H9 (cell line): ENCODE results near the gene ATG5. TPM values are rescaled to one million over a fixed set of nuclear protein-coding genes. Genes with fewer than 3 reads are reported as not detected.

Experiments used
- DNase-seq: peaks from one replicate; pipeline ENCODE4 v3.0.0-alpha.2; 2017
- H2AFZ ChIP-seq: one replicate; pipeline ENCODE4 v1.6.1; 2013; ENCODE audit warnings: mild to moderate bottlenecking, low read length, control low read depth, moderate library complexity
- H2AK5ac ChIP-seq: 2 replicates; pipeline ENCODE4 v1.6.1; 2013; ENCODE audit warnings: low read length, control low read depth, mixed read lengths; ENCODE audit not compliant: insufficient read length
- H2BK120ac ChIP-seq: one replicate; pipeline ENCODE4 v1.6.1; 2013; ENCODE audit warnings: low read depth, mild to moderate bottlenecking, low read length, control low read depth, inconsistent platforms; ENCODE audit not compliant: poor library complexity, severe bottlenecking
- H2BK12ac ChIP-seq: 2 replicates; pipeline ENCODE4 v1.6.1; 2013; ENCODE audit warnings: low read length, control low read depth, mixed read lengths, low read depth; ENCODE audit not compliant: insufficient read length
- H2BK15ac ChIP-seq: 2 replicates; pipeline ENCODE4 v1.6.1; 2013; ENCODE audit warnings: low read depth, low read length, control low read depth
- H2BK20ac ChIP-seq: one replicate; pipeline ENCODE4 v1.6.1; 2013; ENCODE audit warnings: low read depth, mild to moderate bottlenecking, low read length, control low read depth, inconsistent platforms; ENCODE audit not compliant: poor library complexity, severe bottlenecking
- H2BK5ac ChIP-seq: 2 replicates; pipeline ENCODE4 v1.6.1; 2013; ENCODE audit warnings: low read length, control low read depth, mixed read lengths; ENCODE audit not compliant: insufficient read length
- H3K14ac ChIP-seq: 2 replicates; pipeline ENCODE4 v1.6.1; 2013; ENCODE audit warnings: low read length, control low read depth; ENCODE audit not compliant: insufficient read depth
- H3K18ac ChIP-seq: 2 replicates; pipeline ENCODE4 v1.6.1; 2013; ENCODE audit warnings: low read depth, mild to moderate bottlenecking, mixed read lengths, low read length, control low read depth; ENCODE audit not compliant: insufficient read length
- H3K23ac ChIP-seq: 2 replicates; pipeline ENCODE4 v1.6.1; 2013; ENCODE audit warnings: low read length, control low read depth, mixed read lengths, low read depth; ENCODE audit not compliant: insufficient read length
- H3K23me2 ChIP-seq: 2 replicates; pipeline ENCODE4 v1.6.1; 2013; ENCODE audit warnings: low read depth, mild to moderate bottlenecking, mixed read lengths, low read length, control low read depth; ENCODE audit not compliant: insufficient read length, poor library complexity, severe bottlenecking
- H3K27ac ChIP-seq: 2 replicates; pipeline ENCODE4 v1.5.1; 2013; ENCODE audit warnings: low read length, control low read depth, mixed read lengths, low read depth; ENCODE audit not compliant: insufficient read length
- H3K27me3 ChIP-seq: 2 replicates; pipeline ENCODE4 v1.6.1; 2013; ENCODE audit warnings: low read length, control low read depth, inconsistent platforms; ENCODE audit not compliant: insufficient read depth
- H3K4ac ChIP-seq: 2 replicates; pipeline ENCODE4 v1.6.1; 2013; ENCODE audit warnings: low read depth, mild to moderate bottlenecking, control low read depth, inconsistent platforms, low read length, moderate library complexity
- H3K4me1 ChIP-seq: 2 replicates; pipeline ENCODE4 v1.6.1; 2013; ENCODE audit warnings: low read length, control low read depth, inconsistent platforms; ENCODE audit not compliant: insufficient read depth
- H3K4me2 ChIP-seq: 2 replicates; pipeline ENCODE4 v1.6.1; 2013; ENCODE audit warnings: low read length, control low read depth, mixed read lengths; ENCODE audit not compliant: insufficient read length, insufficient read depth
- H3K56ac ChIP-seq: 2 replicates; pipeline ENCODE4 v1.6.1; 2013; ENCODE audit warnings: low read depth, mild to moderate bottlenecking, mixed read lengths, low read length, control low read depth; ENCODE audit not compliant: insufficient read length
- H3K79me1 ChIP-seq: 2 replicates; pipeline ENCODE4 v1.6.1; 2013; ENCODE audit warnings: low read depth, mild to moderate bottlenecking, moderate library complexity, low read length, control low read depth, inconsistent platforms; ENCODE audit not compliant: insufficient read depth, poor library complexity, severe bottlenecking
- H3K79me2 ChIP-seq: 2 replicates; pipeline ENCODE4 v1.6.1; 2013; ENCODE audit warnings: low read length, control low read depth, inconsistent platforms; ENCODE audit not compliant: insufficient read depth
- H3K9ac ChIP-seq: 2 replicates; pipeline ENCODE4 v1.6.1; 2013; ENCODE audit warnings: low read length, control low read depth, mixed read lengths; ENCODE audit not compliant: insufficient read length; ENCODE audit errors: extremely low read depth
- H3K9me3 ChIP-seq: one replicate; pipeline ENCODE4 v1.6.1; 2013; ENCODE audit warnings: low read depth, low read length, inconsistent platforms; ENCODE audit not compliant: control insufficient read depth
- H3T11ph ChIP-seq: one replicate; pipeline ENCODE4 v1.6.1; 2013; ENCODE audit warnings: mild to moderate bottlenecking, low read length, control low read depth, inconsistent platforms
- H4K20me1 ChIP-seq: one replicate; pipeline ENCODE4 v1.6.1; 2013; ENCODE audit not compliant: control insufficient read depth, insufficient read length, insufficient read depth
- H4K5ac ChIP-seq: 2 replicates; pipeline ENCODE4 v1.6.1; 2013; ENCODE audit warnings: low read depth, mild to moderate bottlenecking, mixed read lengths, low read length, control low read depth; ENCODE audit not compliant: insufficient read length
- H4K8ac ChIP-seq: replicated peaks from 2 replicates; pipeline ENCODE4 v1.6.1; 2013; ENCODE audit warnings: low read length, control low read depth, mixed read lengths, low read depth; ENCODE audit not compliant: insufficient read length
- H4K91ac ChIP-seq: 2 replicates; pipeline ENCODE4 v1.6.1; 2013; ENCODE audit warnings: low read depth, mild to moderate bottlenecking, moderate library complexity, mixed read lengths, low read length, control low read depth; ENCODE audit not compliant: insufficient read length
- H3K27ac Mint-ChIP-seq, 3 experiments: 2 replicates in 2 of 3; 3 replicates in 1 of 3; pipeline ENCODE4 v1.8.0; 2020 to 2021; ENCODE audit warnings: mixed read lengths in 3 of 3, mild to moderate bottlenecking in 1 of 3, moderate library complexity in 1 of 3
- H3K27me3 Mint-ChIP-seq: 2 replicates; pipeline ENCODE4 v1.8.0; 2021; ENCODE audit warnings: low read depth, mild to moderate bottlenecking, moderate library complexity, mixed read lengths
- H3K36me3 Mint-ChIP-seq, 3 experiments: 2 replicates in 2 of 3; 3 replicates in 1 of 3; pipeline ENCODE4 v1.8.0; 2020 to 2021; ENCODE audit warnings: low read depth in 3 of 3, mixed read lengths in 3 of 3; ENCODE audit not compliant: insufficient read depth in 1 of 3
- H3K4me1 Mint-ChIP-seq, 2 experiments: 2 replicates each; pipeline ENCODE4 v1.8.0; 2020; ENCODE audit warnings: mixed read lengths in 2 of 2
- H3K4me3 Mint-ChIP-seq, 2 experiments: 2 replicates in 1 of 2; 3 replicates in 1 of 2; pipeline ENCODE4 v1.8.0; 2020 to 2021; ENCODE audit warnings: mild to moderate bottlenecking in 2 of 2, mixed read lengths in 2 of 2, moderate library complexity in 1 of 2
- H3K9me3 Mint-ChIP-seq, 2 experiments: 2 replicates in 1 of 2; 3 replicates in 1 of 2; pipeline ENCODE4 v1.8.0; 2020; ENCODE audit warnings: mild to moderate bottlenecking in 2 of 2, mixed read lengths in 2 of 2, moderate library complexity in 1 of 2
- CTCF ChIP-seq: fragments of 200-600 bp; sonication (generic); conservative IDR thresholded peaks from 3 replicates; pipeline ENCODE4 v1.8.0; 2021; ENCODE audit warnings: antibody characterized with exemption, mild to moderate bottlenecking
- WGBS: extraction: QIAGEN DNeasy Blood & Tissue Kit; methylation state at CpG from one replicate; pipeline ENCODE4 v1.1.7; 2013; ENCODE audit warnings: missing lambda C conversion rate, low lambda C conversion rate, mixed read lengths; ENCODE audit not compliant: insufficient read length; ENCODE audit errors: extremely low coverage; 5-methylcytosine and 5-hydroxymethylcytosine counted together
- total RNA-seq: library from RNA; stranded (reverse); gene quantifications from 2 replicates; pipeline ENCODE4 v1.2.1, GENCODE V29; 2021

Gene ATG5
- total RNA-seq, 1 experiment from 2014 or later = 36.7 TPM

DNA sequence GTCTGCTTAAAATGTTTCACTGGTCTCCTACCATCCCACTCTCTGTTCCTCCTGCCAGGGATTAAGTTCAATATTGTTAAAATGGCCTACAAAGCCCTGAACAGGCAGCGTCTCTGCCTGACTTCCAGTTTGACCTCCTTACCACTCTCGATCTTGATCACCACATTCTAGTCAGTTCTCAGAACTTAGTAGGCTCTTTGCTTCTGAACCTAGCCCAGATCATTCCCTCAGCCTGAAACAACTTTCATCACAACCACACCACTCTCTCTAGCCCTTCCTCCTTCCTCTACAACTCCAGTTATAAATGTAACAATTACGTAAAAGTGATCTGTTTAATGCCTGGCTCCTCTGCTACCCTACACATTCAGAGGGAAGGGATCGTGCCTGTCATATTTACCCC is 53.3 kb downstream of the ATG5 start:
- Histone ChIP-seq H2BK15ac (no peak overlapping the region), H3K9ac (no peak overlapping the region), H4K91ac (no peak overlapping the region), H3K27me3 (no peaks in the 10 kb centered on the region), H3K18ac (no peak overlapping the region), H2BK120ac (no peak overlapping the region), H3K4ac (no peak overlapping the region), H2BK12ac (no peak overlapping the region), H4K5ac (no peak overlapping the region), H2AFZ (no peak overlapping the region), H3K4me1 (no peaks in the 10 kb centered on the region), H3K27ac (no peak overlapping the region), H3K56ac (no peak overlapping the region), H2BK5ac (no peak overlapping the region), H3K79me1 (peaks cover 3% of the 10 kb centered on the region), H3K4me2 (no peak overlapping the region), H3K14ac (no peak overlapping the region), H3K23ac (no peak overlapping the region), H3K79me2 (peaks cover 2% of the 10 kb centered on the region; the same call in 1 of the 2 replicates), H2AK5ac (no peak overlapping the region), H3K23me2 (no peaks in the 10 kb centered on the region), H3K9me3 (no peaks in the 10 kb centered on the region), H4K8ac (no peak overlapping the region), H3T11ph (no peak overlapping the region), H2BK20ac (no peak overlapping the region), H4K20me1 (no peaks in the 10 kb centered on the region)
- H3K36me3 Mint-ChIP-seq = peaks cover 13 to 22% (median 20%) of the 10 kb centered on the region in 3 experiments
- no peak for DNase-seq
- peaks cover 6 to 14% of the 10 kb centered on the region in 2 experiments for H3K9me3 Mint-ChIP-seq
- TF ChIP-seq CTCF = no peak
- H3K27me3 Mint-ChIP-seq = no peaks in the 10 kb centered on the region
- H3K4me3 Mint-ChIP-seq = no peak overlapping the region
- no peak overlapping the region for H3K27ac Mint-ChIP-seq
- WGBS = no CpG with 5 or more reads among the region's 4 CpGs
- peaks cover 4% of the 10 kb centered on the region in 2 experiments for H3K4me1 Mint-ChIP-seq
